ENCODE results near the gene EEFSEC. TPM values are rescaled to one million over a fixed set of nuclear protein-coding genes. Genes with fewer than 3 reads are reported as not detected.

Gene EEFSEC
- total RNA-seq, 1 donor from 2014 or later: 0.92 TPM

GRCh38 chr3:128285042-128285966 lies 132.0 kb downstream of the EEFSEC start:
- DNase-seq (ENCODE audit: low spot score): no peak
- Histone ChIP-seq H3K79me2 (ENCODE audit: low read depth) (no peaks in the 10 kb centered on the region), H4K20me1 (ENCODE audit: low read depth) (no peaks in the 10 kb centered on the region), H3K4me1 (peaks cover 24% of the 10 kb centered on the region), H3K9me3 (ENCODE audit: low read depth) (no peaks in the 10 kb centered on the region), H3K27ac (no peak overlapping the region), H2AFZ (replicated peaks) (no peak overlapping the region), H3K27me3 (peaks cover 9% of the 10 kb centered on the region), H3K4me2 (no peak overlapping the region), H3K4me3 (no peak overlapping the region), H3K36me3 (no peaks in the 10 kb centered on the region), H3F3A (ENCODE audit: low read depth) (peaks cover 16% of the 10 kb centered on the region), H3K9ac (no peak overlapping the region)
- peaks cover 4% of the 10 kb centered on the region for H3K27me3 Mint-ChIP-seq (ENCODE audit: insufficient read depth, low read depth)
- no peak for TF ChIP-seq EZH2 (IDR thresholded peaks at IDR 0.05)
- no peak for TF ChIP-seq EZH2phosphoT487 (IDR thresholded peaks at IDR 0.05)
- no peak for TF ChIP-seq CTCF (IDR thresholded peaks at IDR 0.05)
- no peak overlapping the region for H3K4me3 Mint-ChIP-seq
- H3K9me3 Mint-ChIP-seq: peaks cover 7% of the 10 kb centered on the region
- peaks cover 12% of the 10 kb centered on the region for H3K36me3 Mint-ChIP-seq
- H3K4me1 Mint-ChIP-seq: peaks cover 44% of the 10 kb centered on the region
- H3K27ac Mint-ChIP-seq: no peak overlapping the region

GRCh38 chr3:128285967-128286321 lies 132.7 kb downstream of the EEFSEC start:
- Histone ChIP-seq H3K9ac (no peak overlapping the region), H3K4me2 (no peak overlapping the region), H3K27me3 (peaks cover 9% of the 10 kb centered on the region), H2AFZ (replicated peaks) (no peak overlapping the region), H4K20me1 (ENCODE audit: low read depth) (no peaks in the 10 kb centered on the region), H3F3A (ENCODE audit: low read depth) (peaks cover 9% of the 10 kb centered on the region), H3K4me1 (peaks cover 17% of the 10 kb centered on the region), H3K36me3 (no peaks in the 10 kb centered on the region), H3K4me3 (no peak overlapping the region), H3K79me2 (ENCODE audit: low read depth) (no peaks in the 10 kb centered on the region), H3K27ac (no peak overlapping the region), H3K9me3 (ENCODE audit: low read depth) (no peaks in the 10 kb centered on the region)
- Mint-ChIP-seq H3K4me3 (no peak overlapping the region), H3K9me3 (peaks cover 9% of the 10 kb centered on the region), H3K36me3 (peaks cover 12% of the 10 kb centered on the region), H3K27me3 (ENCODE audit: insufficient read depth, low read depth) (peaks cover 4% of the 10 kb centered on the region), H3K4me1 (peaks cover 38% of the 10 kb centered on the region), H3K27ac (no peak overlapping the region)
- no peak for DNase-seq (ENCODE audit: low spot score)
- TF ChIP-seq EZH2phosphoT487 (IDR thresholded peaks at IDR 0.05) (no peak), CTCF (IDR thresholded peaks at IDR 0.05) (no peak), EZH2 (IDR thresholded peaks at IDR 0.05) (no peak)

GRCh38 chr3:128286691-128287090 lies 133.4 kb downstream of the EEFSEC start:
- H2AFZ ChIP-seq (replicated peaks): no peak overlapping the region
- H3K9ac ChIP-seq: no peak overlapping the region
- no peak for TF ChIP-seq EZH2phosphoT487 (IDR thresholded peaks at IDR 0.05)
- TF ChIP-seq CTCF (IDR thresholded peaks at IDR 0.05): no peak
- TF ChIP-seq EZH2 (IDR thresholded peaks at IDR 0.05): no peak
- H3K4me1 ChIP-seq: peaks cover 12% of the 10 kb centered on the region
- peaks cover 14% of the 10 kb centered on the region for H3K9me3 Mint-ChIP-seq
- H3K27ac ChIP-seq: no peak overlapping the region
- H4K20me1 ChIP-seq (ENCODE audit: low read depth): no peaks in the 10 kb centered on the region
- no peak overlapping the region for H3K4me2 ChIP-seq
- no peaks in the 10 kb centered on the region for H3K36me3 ChIP-seq
- H3K9me3 ChIP-seq (ENCODE audit: low read depth): no peaks in the 10 kb centered on the region
- no peak for DNase-seq (ENCODE audit: low spot score)
- no peak overlapping the region for H3K4me3 ChIP-seq
- no peak overlapping the region for H3K27ac Mint-ChIP-seq
- no peak overlapping the region for H3K4me3 Mint-ChIP-seq
- peaks cover 32% of the 10 kb centered on the region for H3K4me1 Mint-ChIP-seq
- H3K27me3 ChIP-seq: peaks cover 5% of the 10 kb centered on the region
- peaks cover 4% of the 10 kb centered on the region for H3K27me3 Mint-ChIP-seq (ENCODE audit: insufficient read depth, low read depth)
- peaks cover 6% of the 10 kb centered on the region for H3F3A ChIP-seq (ENCODE audit: low read depth)
- no peaks in the 10 kb centered on the region for H3K79me2 ChIP-seq (ENCODE audit: low read depth)
- H3K36me3 Mint-ChIP-seq: peaks cover 17% of the 10 kb centered on the region
